ENCODE measurements around the gene SMARCA2.

SMARCA2 gene

GRCh38 chr9:2019723-2020122 lies 4.6 kb downstream of the SMARCA2 start:
- TF ChIP-seq ZBTB7A (IDR thresholded peaks at IDR 0.05; ENCODE audit: low read depth) (no peak), YY1 (IDR thresholded peaks at IDR 0.05; ENCODE audit: low read depth) (no peak), CREB1 (IDR thresholded peaks at IDR 0.05; ENCODE audit: low read depth) (no peak), TAF1 (IDR thresholded peaks at IDR 0.05; ENCODE audit: low read depth) (no peak), RAD21 (IDR thresholded peaks at IDR 0.05; ENCODE audit: low read depth) (no peak), EP300 (IDR thresholded peaks at IDR 0.05; ENCODE audit: borderline replicate concordance) (no peak), REST (IDR thresholded peaks at IDR 0.05; ENCODE audit: low read depth) (no peak), EGR1 (IDR thresholded peaks at IDR 0.05) (no peak), TCF12 (IDR thresholded peaks at IDR 0.05; ENCODE audit: low read depth) (no peak), NFIC (IDR thresholded peaks at IDR 0.05) (no peak), CEBPB (IDR thresholded peaks at IDR 0.05) (no peak), USF1 (IDR thresholded peaks at IDR 0.05) (no peak), FOXM1 (IDR thresholded peaks at IDR 0.05; ENCODE audit: borderline replicate concordance, low read depth) (no peak), TEAD4 (IDR thresholded peaks at IDR 0.05) (no peak), MAX (IDR thresholded peaks at IDR 0.05) (no peak)

GRCh38 chr9:2021731-2022130 lies 6.6 kb downstream of the SMARCA2 start:
- TF ChIP-seq CEBPB (IDR thresholded peaks at IDR 0.05) = no peak
- no peak for TF ChIP-seq EGR1 (IDR thresholded peaks at IDR 0.05)
- TF ChIP-seq TAF1 (IDR thresholded peaks at IDR 0.05; ENCODE audit: low read depth) = no peak
- no peak for TF ChIP-seq ZBTB7A (IDR thresholded peaks at IDR 0.05; ENCODE audit: low read depth)
- no peak for TF ChIP-seq MAX (IDR thresholded peaks at IDR 0.05)
- TF ChIP-seq NFIC (IDR thresholded peaks at IDR 0.05) = no peak
- TF ChIP-seq YY1 (IDR thresholded peaks at IDR 0.05; ENCODE audit: low read depth) = no peak
- TF ChIP-seq EP300 (IDR thresholded peaks at IDR 0.05; ENCODE audit: borderline replicate concordance) = no peak
- no peak for TF ChIP-seq FOXM1 (IDR thresholded peaks at IDR 0.05; ENCODE audit: borderline replicate concordance, low read depth)
- TF ChIP-seq TEAD4 (IDR thresholded peaks at IDR 0.05) = no peak
- TF ChIP-seq RAD21 (IDR thresholded peaks at IDR 0.05; ENCODE audit: low read depth) = no peak
- no peak for TF ChIP-seq USF1 (IDR thresholded peaks at IDR 0.05)
- no peak for TF ChIP-seq REST (IDR thresholded peaks at IDR 0.05; ENCODE audit: low read depth)
- TF ChIP-seq CREB1 (IDR thresholded peaks at IDR 0.05; ENCODE audit: low read depth) = no peak
- no peak for TF ChIP-seq TCF12 (IDR thresholded peaks at IDR 0.05; ENCODE audit: low read depth)

- TF ChIP-seq CREB1 (IDR thresholded peaks at IDR 0.05; ENCODE audit: low read depth) = no peak
- no peak for TF ChIP-seq FOXM1 (IDR thresholded peaks at IDR 0.05; ENCODE audit: borderline replicate concordance, low read depth)
- TF ChIP-seq REST (IDR thresholded peaks at IDR 0.05; ENCODE audit: low read depth) = no peak
- no peak for TF ChIP-seq ZBTB7A (IDR thresholded peaks at IDR 0.05; ENCODE audit: low read depth)
- no peak for TF ChIP-seq EGR1 (IDR thresholded peaks at IDR 0.05)
- TF ChIP-seq USF1 (IDR thresholded peaks at IDR 0.05) = no peak
- no peak for TF ChIP-seq TCF12 (IDR thresholded peaks at IDR 0.05; ENCODE audit: low read depth)
- no peak for TF ChIP-seq CEBPB (IDR thresholded peaks at IDR 0.05)
- no peak for TF ChIP-seq NFIC (IDR thresholded peaks at IDR 0.05)
- TF ChIP-seq TAF1 (IDR thresholded peaks at IDR 0.05; ENCODE audit: low read depth) = no peak
- no peak for TF ChIP-seq MAX (IDR thresholded peaks at IDR 0.05)
- no peak for TF ChIP-seq RAD21 (IDR thresholded peaks at IDR 0.05; ENCODE audit: low read depth)
- TF ChIP-seq TEAD4 (IDR thresholded peaks at IDR 0.05) = no peak
- no peak for TF ChIP-seq EP300 (IDR thresholded peaks at IDR 0.05; ENCODE audit: borderline replicate concordance)
- TF ChIP-seq YY1 (IDR thresholded peaks at IDR 0.05; ENCODE audit: low read depth) = no peak
These were observed 7.4 kb downstream of the SMARCA2 start for GRCh38 chr9:2022560-2022959.

All from Ishikawa (cell line).